Body of pancreas (tissue), 4 donors: ENCODE measurements around the gene COL27A1. TPM values are rescaled to one million over a fixed set of nuclear protein-coding genes. Genes with fewer than 3 reads are reported as not detected.

Experiments
- ATAC-seq: fragments of 150-250 bp; one replicate; pipeline ENCODE4 v1.9.1; 2016
- DNase-seq, 4 donors: peaks; one replicate each; pipeline ENCODE4 v3.0.0-alpha.2; 2019
- H3K27ac ChIP-seq, 4 donors: fragments of 200-600 bp; sonication (generic); 1 replicate in 3 of 4; 2 replicates in 1 of 4; pipeline versions ENCODE4 v1.5.1 to v1.6.1; 2016 to 2019; ENCODE audit warnings: mild to moderate bottlenecking in 1 of 4, mixed read lengths in 1 of 4, moderate library complexity in 1 of 4
- H3K27me3 ChIP-seq, 2 donors: fragments of 200-600 bp; sonication (generic); one replicate each; pipeline ENCODE4 v1.6.0; 2016; ENCODE audit warnings: mild to moderate bottlenecking in 1 of 2
- H3K36me3 ChIP-seq, 2 donors: fragments of 200-600 bp; sonication (generic); replicated peaks in 1 of 2; 2 replicates each; pipeline ENCODE4 v1.5.1; 2016; ENCODE audit warnings: low read depth in 2 of 2; ENCODE audit not compliant: insufficient read depth in 1 of 2
- H3K4me1 ChIP-seq: fragments of 200-600 bp; sonication (generic); one replicate; pipeline ENCODE4 v1.6.0; 2016
- H3K4me3 ChIP-seq, 2 donors: fragments of 200-600 bp; sonication (generic); 1 replicate in 1 of 2; 2 replicates in 1 of 2; pipeline ENCODE4 v1.5.1; 2016 to 2019
- H3K9me3 ChIP-seq, 3 donors: fragments of 200-600 bp; sonication (generic); 1 replicate in 2 of 3; 2 replicates in 1 of 3; pipeline ENCODE4 v1.5.1; 2016
- CTCF ChIP-seq, 7 experiments: fragments of 450-650 bp in 4 of 7; fragments of 200-600 bp in 3 of 7; sonication (generic) in 3 of 7; IDR thresholded peaks; one replicate each; pipeline ENCODE4 v1.5.1; 2016 to 2019; ENCODE audit warnings: antibody characterized with exemption in 7 of 7
- POLR2A ChIP-seq, 3 donors: fragments of 450-650 bp; IDR thresholded peaks; one replicate each; pipeline ENCODE4 v1.6.1; 2016; ENCODE audit warnings: antibody characterized with exemption in 3 of 3, mild to moderate bottlenecking in 2 of 3
- WGBS, 2 donors: methylation state at CpG; one replicate each; pipeline ENCODE4 v1.1.5; 2017; 5-methylcytosine and 5-hydroxymethylcytosine counted together
- intact Hi-C: fragments of 100-400 bp; cut with DNase I; formaldehyde crosslinking; loops from one replicate; pipeline ENCODE4 v1.15.1; 2023
- microRNA counts, 2 donors: library from miRNA; unstranded; fragments of <30 nt; microRNA quantifications; one replicate each; lab custom pipeline; 2017
- microRNA-seq, 2 donors: library from miRNA; unstranded; fragments of <30 nt; microRNA quantifications; one replicate each; pipeline ENCODE4, GENCODE V29; 2016; ENCODE audit warnings: borderline number of aligned reads in 2 of 2, borderline replicate concordance in 2 of 2
- small RNA-seq: library from RNA; depleted of rRNA; stranded (forward); fragments of <200 nt; gene quantifications from one replicate; pipeline ENCODE3, GENCODE V24; 2016
- total RNA-seq, 2 donors: library from RNA; depleted of rRNA; stranded (reverse); fragments of >200 nt; gene quantifications; one replicate each; pipeline ENCODE4 v1.1.0, GENCODE V29; 2016

The COL27A1 gene
- total RNA-seq, 2 donors from 2014 or later = 24.1 to 58.0 TPM

GRCh38 chr9:114361542-114361941 lies 206.2 kb downstream of the COL27A1 start:
- ATAC-seq (no peak), DNase-seq (no peak)
- no peak for TF ChIP-seq POLR2A (IDR thresholded peaks at IDR 0.05)
- TF ChIP-seq CTCF (IDR thresholded peaks at IDR 0.05) = no peak
- no peaks in the 10 kb centered on the region for H3K27me3 ChIP-seq
- peaks cover 0 to 21% of the 10 kb centered on the region in 2 donors for H3K36me3 ChIP-seq
- no peaks in the 10 kb centered on the region for H3K4me1 ChIP-seq
- WGBS, 2 donors = 84 to 87% methylated on average over 6 to 7 of the region's 7 CpGs
- H3K27ac ChIP-seq = no peak overlapping the region
- no peak overlapping the region for H3K4me3 ChIP-seq
- no peaks in the 10 kb centered on the region for H3K9me3 ChIP-seq
- intact Hi-C loops = no loop called here

MicroRNA genes within 50 kb of the gene (microRNA counts, 767-probe panel; counts per million panel counts)
- microRNA hsa-miR-455-3p (lab: Ali Mortazavi, UCI) (0 to 736 counts per million in 2 donors), microRNA hsa-miR-455-5p (lab: Ali Mortazavi, UCI) (0 to 736 counts per million in 2 donors)

Small RNA genes lying within 50 kb of the gene (microRNA-seq; reads per million reads assigned to microRNA genes)
- 1,873 to 2,085 reads per million in 2 donors for gene MIR455

Small RNA genes lying within 50 kb of the gene (small RNA-seq; reads per million reads assigned to genes)
- 8.1 reads per million, percentile 91 among the genes with 10 or more reads in this experiment for gene MIR455

Other genes starting within 250 kb of the COL27A1 start
- gene AMBP, start 77.2 kb upstream of the COL27A1 start, total RNA-seq = 100 to 1,000 TPM in 1 of 2 donors, 10 to 100 TPM in 1; 53.4 to 307 TPM
- 100 to 1,000 TPM; 135 to 249 TPM for gene KIF12, start 56.2 kb upstream of the COL27A1 start, total RNA-seq
- gene ORM1, start 167.6 kb downstream of the COL27A1 start, total RNA-seq = 10 to 100 TPM in 1 of 2 donors, not detected in 1; 43.8 TPM
- not detected for gene ORM2, start 174.3 kb downstream of the COL27A1 start, total RNA-seq
- gene AKNA, start 232.4 kb downstream of the COL27A1 start, total RNA-seq = 10 to 100 TPM in 1 of 2 donors, 1 to 10 TPM in 1; 7.3 to 11.9 TPM